ENCODE measurements around the gene ACACB.
A peak's percentile ranks its signal among the peaks of the same experiment; 100 is the strongest.

ACACB gene

GRCh38 chr12:109151457-109151856, 35.1 kb downstream of the ACACB start:
- no peak for TF ChIP-seq CTCF (IDR thresholded peaks at IDR 0.05; ENCODE audit: low read depth, low read length)
- DNase-seq (ENCODE audit: low read depth in 2 of 2), result no peak
- no peak overlapping the region for H3K4me3 ChIP-seq (replicated peaks in 1 of 2; ENCODE audit: low read depth in 2 of 2, low read length in 2 of 2)

GRCh38 chr12:109153821-109154441, 37.5 kb downstream of the ACACB start:
- no peak for TF ChIP-seq CTCF (IDR thresholded peaks at IDR 0.05; ENCODE audit: low read depth, low read length)
- peak overlapping the region; percentile 36 to 48 for H3K4me3 ChIP-seq (replicated peaks in 1 of 2; ENCODE audit: low read depth in 2 of 2, low read length in 2 of 2)
- no peak for DNase-seq (ENCODE audit: low read depth in 2 of 2)

- H3K4me3 ChIP-seq (replicated peaks in 1 of 2; ENCODE audit: low read depth in 2 of 2, low read length in 2 of 2), result peak overlapping the region; percentile 54 to 64
- DNase-seq (ENCODE audit: low read depth in 2 of 2), result peak; percentile 68 to 71
- no peak for TF ChIP-seq CTCF (IDR thresholded peaks at IDR 0.05; ENCODE audit: low read depth, low read length)
These were observed 38.4 kb downstream of the ACACB start for GRCh38 chr12:109154451-109155438.

GRCh38 chr12:109156036-109156435, 39.6 kb downstream of the ACACB start:
- TF ChIP-seq CTCF (IDR thresholded peaks at IDR 0.05; ENCODE audit: low read depth, low read length), result no peak
- no peak overlapping the region for H3K4me3 ChIP-seq (replicated peaks in 1 of 2; ENCODE audit: low read depth in 2 of 2, low read length in 2 of 2)
- no peak for DNase-seq (ENCODE audit: low read depth in 2 of 2)

GRCh38 chr12:109156586-109156985, 40.2 kb downstream of the ACACB start:
- no peak for TF ChIP-seq CTCF (IDR thresholded peaks at IDR 0.05; ENCODE audit: low read depth, low read length)
- H3K4me3 ChIP-seq (replicated peaks in 1 of 2; ENCODE audit: low read depth in 2 of 2, low read length in 2 of 2), result no peak overlapping the region
- no peak for DNase-seq (ENCODE audit: low read depth in 2 of 2)

- no peak for DNase-seq (ENCODE audit: low read depth in 2 of 2)
- TF ChIP-seq CTCF (IDR thresholded peaks at IDR 0.05; ENCODE audit: low read depth, low read length), result no peak
- H3K4me3 ChIP-seq (replicated peaks in 1 of 2; ENCODE audit: low read depth in 2 of 2, low read length in 2 of 2), result no peak overlapping the region
These were observed 41.6 kb downstream of the ACACB start for GRCh38 chr12:109157986-109158385.

Measured in cardiac fibroblast (primary cell).